ENCODE results near the gene GAP43. TPM values are rescaled to one million over a fixed set of nuclear protein-coding genes. Genes with fewer than 3 reads are reported as not detected.

Gene GAP43
- total RNA-seq: not detected in 2 replicates

GRCh38 chr3:115623044-115623868, at the start of gene GAP43:
GAP43 (plus strand) TSS chr3:115623510; CDS start chr3:115623690, 180 bp downstream.

Data from cardiac atrium fibroblast (primary cell).